CD4-positive, alpha-beta T cell treated with Interleukin-21 for 1 hour (primary cell): ENCODE measurements around the gene RBM33.
"Not testable (repeated sequence)": the region's sequence is repeated elsewhere in the genome, so short reads cannot be mapped to it uniquely, and the experiment has no call there.

Experiments used
- DNase-seq: peaks from one replicate; pipeline ENCODE4 v3.0.0-alpha.2; 2020

The RBM33 gene

GRCh38 chr7:155810770-155811559 lies 166.5 kb downstream of the RBM33 start:
- DNase-seq: no peak

GRCh38 chr7:155811560-155811894 lies 167.1 kb downstream of the RBM33 start:
- DNase-seq: no peak

GRCh38 chr7:155811895-155812761 lies 167.7 kb downstream of the RBM33 start, which contains the start of gene SHH:
SHH (minus strand) TSS chr7:155812463; CDS start chr7:155812122, 341 bp downstream.
- DNase-seq: no peak

- DNase-seq: no peak
These were observed 168.7 kb downstream of the RBM33 start for GRCh38 chr7:155813125-155813524.

GRCh38 chr7:155813546-155814315 lies 169.3 kb downstream of the RBM33 start:
- no peak for DNase-seq

GRCh38 chr7:155814316-155815276 lies 170.1 kb downstream of the RBM33 start:
- DNase-seq: no peak

- DNase-seq: peak; percentile 50
These were observed 171.1 kb downstream of the RBM33 start for GRCh38 chr7:155815332-155816191.

GRCh38 chr7:155816192-155816508 lies 171.7 kb downstream of the RBM33 start:
- no peak for DNase-seq

- DNase-seq: no peak
These were observed 172.5 kb downstream of the RBM33 start for GRCh38 chr7:155816996-155817395.

GRCh38 chr7:155817515-155817914 lies 173.1 kb downstream of the RBM33 start:
- not testable (repeated sequence) for DNase-seq

GRCh38 chr7:155818154-155818819 lies 173.8 kb downstream of the RBM33 start:
- DNase-seq: no peak

- DNase-seq: no peak
These were observed 174.3 kb downstream of the RBM33 start for GRCh38 chr7:155818820-155819168.

- DNase-seq: no peak
These were observed 174.7 kb downstream of the RBM33 start for GRCh38 chr7:155819186-155819585.

GRCh38 chr7:155820246-155820645 lies 175.8 kb downstream of the RBM33 start:
- DNase-seq: no peak

- no peak for DNase-seq
These were observed 176.3 kb downstream of the RBM33 start for GRCh38 chr7:155820788-155821187.

GRCh38 chr7:155821851-155822250 lies 177.4 kb downstream of the RBM33 start:
- DNase-seq: no peak

GRCh38 chr7:155824227-155824886 lies 179.9 kb downstream of the RBM33 start:
- DNase-seq: no peak

- no peak for DNase-seq
These were observed 180.9 kb downstream of the RBM33 start for GRCh38 chr7:155825336-155825735.

- no peak for DNase-seq
These were observed 185.5 kb downstream of the RBM33 start for GRCh38 chr7:155829796-155830470.
